GM19099 (cell line): ENCODE results near the gene RBM12.

Experiments used
- POLR2A ChIP-seq: IDR thresholded peaks from 3 replicates; pipeline ENCODE4 v1.6.1; 2011; ENCODE audit warnings: low read depth; ENCODE audit not compliant: insufficient read length; ENCODE audit errors: extremely low read depth

The RBM12 gene

GRCh38 chr20:35617397-35618262 is 47.1 kb downstream of the RBM12 start:
- TF ChIP-seq POLR2A = peak; percentile 42

GRCh38 chr20:35616465-35617396 is 48.0 kb downstream of the RBM12 start:
- TF ChIP-seq POLR2A = peak; percentile 45

- TF ChIP-seq POLR2A = peak; percentile 72
Observed at GRCh38 chr20:35615667-35616464, 48.8 kb downstream of the RBM12 start, which contains the start of gene SPAG4. TSS of gene SPAG4 (plus strand) at chr20:35615829. CDS start at chr20:35616004, 175 bp downstream.

- no peak for TF ChIP-seq POLR2A
Observed at GRCh38 chr20:35611482-35611881, 53.2 kb downstream of the RBM12 start.

DNA sequence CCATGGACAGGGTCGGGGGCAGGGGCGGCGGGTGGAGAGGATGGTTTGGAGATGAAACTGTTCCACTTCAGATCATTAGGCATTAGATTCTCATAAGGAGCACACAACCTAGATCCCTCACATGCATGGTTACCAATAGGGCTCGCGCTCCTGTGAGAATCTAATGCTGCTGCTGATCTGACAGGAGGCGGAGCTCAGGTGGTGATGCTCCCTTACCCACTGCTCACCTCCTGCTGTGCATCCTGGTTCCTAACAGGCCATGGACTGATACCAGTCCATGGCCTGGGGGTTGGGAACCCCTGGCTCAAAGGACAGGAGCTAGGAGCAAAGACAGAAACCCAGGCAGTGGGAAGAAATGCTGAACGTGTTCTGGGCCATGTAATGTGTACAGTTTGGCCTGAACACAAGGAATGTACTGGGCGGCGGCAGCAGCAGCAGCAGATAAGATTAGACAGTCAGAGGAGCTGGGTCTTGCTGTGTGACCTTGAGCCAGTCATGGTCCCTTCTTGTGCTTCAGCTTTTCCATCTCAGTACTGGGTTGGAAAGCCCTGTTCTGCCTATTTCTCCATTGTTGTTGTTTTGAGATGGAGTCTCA is 53.8 kb downstream of the RBM12 start:
- no peak for TF ChIP-seq POLR2A

DNA sequence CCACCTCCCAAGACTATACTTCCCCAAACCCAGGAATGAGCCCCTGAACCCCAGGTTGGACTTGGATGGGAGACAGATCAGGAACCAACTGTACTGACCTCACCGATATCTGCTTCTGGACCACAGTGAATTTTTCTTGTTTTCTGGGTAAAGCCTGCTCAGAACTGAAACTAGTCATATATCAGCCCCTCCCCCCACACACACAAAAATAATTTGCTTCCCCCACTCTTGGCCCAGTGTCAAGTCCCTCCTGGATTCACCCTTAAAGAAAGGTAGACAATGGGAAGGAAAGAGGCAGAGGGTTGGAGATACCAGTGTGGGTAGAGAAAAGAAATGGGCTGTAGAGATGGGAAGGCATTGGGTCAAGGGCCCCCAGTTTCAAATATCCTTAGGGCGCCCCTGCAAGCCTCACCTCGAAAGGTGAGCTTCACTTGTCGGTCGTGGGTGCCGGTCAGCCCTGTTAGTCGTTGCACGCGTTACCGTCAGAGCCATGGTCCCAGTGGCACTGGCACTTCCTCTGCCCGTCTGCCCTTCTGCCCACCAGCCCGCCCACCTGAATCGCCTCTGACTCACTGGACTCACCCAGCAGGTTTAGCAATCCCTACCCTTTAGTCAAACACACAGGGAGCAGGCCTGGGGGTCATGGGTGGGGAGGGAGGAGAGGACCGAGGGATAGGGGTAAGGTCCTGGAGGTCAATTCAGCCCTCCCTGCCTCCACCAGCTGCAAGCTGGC is 57.5 kb downstream of the RBM12 start:
- no peak for TF ChIP-seq POLR2A

- TF ChIP-seq POLR2A = no peak
Observed at GRCh38 chr20:35606127-35606526, 58.6 kb downstream of the RBM12 start.

GRCh38 chr20:35604449-35604747 is 60.3 kb downstream of the RBM12 start:
- TF ChIP-seq POLR2A = no peak

GRCh38 chr20:35603695-35604448 is 60.8 kb downstream of the RBM12 start:
- no peak for TF ChIP-seq POLR2A

DNA sequence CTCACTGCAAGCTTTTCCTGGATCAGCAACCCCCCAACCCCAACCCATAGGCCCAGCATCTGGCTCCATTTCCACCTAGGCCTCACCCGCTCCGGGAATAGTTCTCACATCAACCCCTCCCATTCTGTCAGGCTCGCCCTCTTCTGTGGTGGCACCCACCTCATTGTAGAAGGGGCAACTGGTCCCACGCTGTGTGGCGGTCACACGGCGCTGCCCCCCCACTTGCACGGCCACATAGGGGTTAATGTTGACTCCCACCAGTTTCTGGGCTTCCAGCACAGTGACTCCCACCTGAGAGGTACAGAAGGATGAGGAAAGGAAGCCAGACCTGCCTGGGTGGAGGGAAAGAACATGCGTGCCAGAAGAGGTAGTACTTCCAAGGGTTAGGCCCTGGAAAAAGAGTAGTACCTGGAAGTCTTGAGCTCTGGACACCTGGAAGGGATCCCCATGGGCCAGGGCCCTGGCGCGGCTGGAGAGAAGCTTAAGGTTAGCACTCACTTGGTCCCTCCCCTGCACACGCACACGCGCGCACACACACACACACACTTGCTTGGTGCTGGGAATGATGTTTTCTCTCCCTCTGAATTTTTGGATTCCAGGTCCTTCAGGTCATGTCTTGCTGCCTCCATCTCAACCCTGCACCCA is 61.7 kb downstream of the RBM12 start:
- TF ChIP-seq POLR2A = no peak

DNA sequence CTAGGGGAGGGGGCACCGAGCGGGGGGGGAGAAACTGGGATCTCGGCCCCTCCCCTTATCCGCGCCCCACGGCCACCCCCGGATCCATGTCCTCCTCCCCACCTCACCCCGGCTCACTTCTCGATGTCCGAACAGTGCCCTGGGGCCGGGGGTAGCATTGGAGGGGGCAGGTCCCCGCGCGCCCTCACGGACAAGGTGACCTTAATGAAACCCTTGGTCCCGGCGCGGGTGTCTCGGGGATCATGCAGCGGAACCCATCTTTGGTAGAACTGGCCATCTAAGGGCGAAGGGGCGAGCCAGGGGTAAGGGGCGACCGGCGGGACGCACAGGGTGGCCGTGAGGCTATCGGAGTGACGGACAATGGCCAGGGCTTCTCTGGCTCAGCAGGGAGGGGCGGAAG is 62.7 kb downstream of the RBM12 start:
- TF ChIP-seq POLR2A = no peak
